ENCODE data around the gene DYRK3.

The DYRK3 gene

GRCh38 chr1:206649261-206649921, 14.1 kb downstream of the DYRK3 start:
- no peak for DNase-seq (ENCODE audit: low spot score)
- H3K27me3 ChIP-seq (ENCODE audit: insufficient read depth, poor library complexity, severe bottlenecking) = no peaks in the 10 kb centered on the region
- H3K36me3 ChIP-seq (ENCODE audit: low read depth) = peaks cover 35% of the 10 kb centered on the region
- no peak for ATAC-seq (ENCODE audit: low read depth)
- no peak overlapping the region for H3K27ac ChIP-seq (ENCODE audit: poor library complexity, severe bottlenecking)
- no peak for TF ChIP-seq CTCF (IDR thresholded peaks at IDR 0.05; ENCODE audit: poor library complexity, severe bottlenecking)
- H3K4me3 ChIP-seq (ENCODE audit: severe bottlenecking) = no peak overlapping the region
- H3K9me3 ChIP-seq (ENCODE audit: severe bottlenecking) = no peaks in the 10 kb centered on the region
- H3K4me1 ChIP-seq (ENCODE audit: insufficient read depth, poor library complexity, severe bottlenecking) = no peaks in the 10 kb centered on the region

- no peak for ATAC-seq (ENCODE audit: low read depth)
- DNase-seq (ENCODE audit: low spot score) = no peak
- Histone ChIP-seq H3K9me3 (ENCODE audit: severe bottlenecking) (no peaks in the 10 kb centered on the region), H3K27me3 (ENCODE audit: insufficient read depth, poor library complexity, severe bottlenecking) (no peaks in the 10 kb centered on the region), H3K4me3 (ENCODE audit: severe bottlenecking) (no peak overlapping the region), H3K27ac (ENCODE audit: poor library complexity, severe bottlenecking) (no peak overlapping the region), H3K4me1 (ENCODE audit: insufficient read depth, poor library complexity, severe bottlenecking) (no peaks in the 10 kb centered on the region), H3K36me3 (ENCODE audit: low read depth) (peaks cover 25% of the 10 kb centered on the region)
- no peak for TF ChIP-seq CTCF (IDR thresholded peaks at IDR 0.05; ENCODE audit: poor library complexity, severe bottlenecking)
Measured at GRCh38 chr1:206651014-206651413, 15.7 kb downstream of the DYRK3 start.

GRCh38 chr1:206651958-206652890, 16.9 kb downstream of the DYRK3 start:
- no peaks in the 10 kb centered on the region for H3K27me3 ChIP-seq (ENCODE audit: insufficient read depth, poor library complexity, severe bottlenecking)
- TF ChIP-seq CTCF (IDR thresholded peaks at IDR 0.05; ENCODE audit: poor library complexity, severe bottlenecking) = no peak
- DNase-seq (ENCODE audit: low spot score) = no peak
- no peak overlapping the region for H3K4me3 ChIP-seq (ENCODE audit: severe bottlenecking)
- peaks cover 16% of the 10 kb centered on the region for H3K36me3 ChIP-seq (ENCODE audit: low read depth)
- H3K4me1 ChIP-seq (ENCODE audit: insufficient read depth, poor library complexity, severe bottlenecking) = no peaks in the 10 kb centered on the region
- ATAC-seq (ENCODE audit: low read depth) = no peak
- H3K9me3 ChIP-seq (ENCODE audit: severe bottlenecking) = no peaks in the 10 kb centered on the region
- H3K27ac ChIP-seq (ENCODE audit: poor library complexity, severe bottlenecking) = no peak overlapping the region

- no peak for ATAC-seq (ENCODE audit: low read depth)
Measured at GRCh38 chr1:206653715-206654459, 18.6 kb downstream of the DYRK3 start.

More at GRCh38 chr1:206653715-206654459, 18.6 kb downstream of the DYRK3 start:
- Histone ChIP-seq H3K4me1 (ENCODE audit: insufficient read depth, poor library complexity, severe bottlenecking) (no peaks in the 10 kb centered on the region), H3K27me3 (ENCODE audit: insufficient read depth, poor library complexity, severe bottlenecking) (no peaks in the 10 kb centered on the region), H3K36me3 (ENCODE audit: low read depth) (no peaks in the 10 kb centered on the region), H3K9me3 (ENCODE audit: severe bottlenecking) (no peaks in the 10 kb centered on the region), H3K4me3 (ENCODE audit: severe bottlenecking) (no peak overlapping the region), H3K27ac (ENCODE audit: poor library complexity, severe bottlenecking) (no peak overlapping the region)
- no peak for DNase-seq (ENCODE audit: low spot score)
- no peak for TF ChIP-seq CTCF (IDR thresholded peaks at IDR 0.05; ENCODE audit: poor library complexity, severe bottlenecking)

Data from RWPE2 (cell line).